Mesenchymal stem cell (in vitro differentiated cells and primary cell): Measurements from ENCODE around the gene MAPK1IP1L.

Experiments
- DNase-seq: peaks from one replicate; pipeline ENCODE4 v3.0.0-alpha.2; 2013
- H2AFZ ChIP-seq: one replicate; pipeline ENCODE4 v1.6.1; 2013; ENCODE audit warnings: low read depth, mild to moderate bottlenecking, control low read depth, inconsistent platforms, low read length, moderate library complexity
- H2AK5ac ChIP-seq: 2 replicates; pipeline ENCODE4 v1.6.1; 2013; ENCODE audit warnings: low read length, moderate library complexity, mild to moderate bottlenecking, inconsistent platforms; ENCODE audit not compliant: severe bottlenecking
- H2BK120ac ChIP-seq: one replicate; pipeline ENCODE4 v1.6.1; 2013; ENCODE audit warnings: low read depth, mild to moderate bottlenecking, inconsistent platforms, low read length, moderate library complexity
- H2BK12ac ChIP-seq, 2 experiments: one replicate each; pipeline ENCODE4 v1.6.1; 2013; ENCODE audit warnings: inconsistent platforms in 2 of 2, low read length in 2 of 2, mild to moderate bottlenecking in 2 of 2, moderate library complexity in 2 of 2, control low read depth in 1 of 2
- H2BK15ac ChIP-seq: one replicate; pipeline ENCODE4 v1.6.1; 2013; ENCODE audit warnings: mild to moderate bottlenecking, low read depth, inconsistent platforms; ENCODE audit not compliant: poor library complexity, severe bottlenecking
- H2BK5ac ChIP-seq: 2 replicates; pipeline ENCODE4 v1.6.1; 2013; ENCODE audit warnings: low read depth, mild to moderate bottlenecking, low read length, control low read depth, inconsistent platforms; ENCODE audit not compliant: poor library complexity, severe bottlenecking
- H3K14ac ChIP-seq, 2 experiments: one replicate each; pipeline ENCODE4 v1.6.1; 2013; ENCODE audit warnings: inconsistent platforms in 2 of 2, low read length in 2 of 2, control low read depth in 1 of 2, mild to moderate bottlenecking in 1 of 2, moderate library complexity in 1 of 2
- H3K18ac ChIP-seq, 2 experiments: one replicate each; pipeline ENCODE4 v1.6.1; 2013; ENCODE audit warnings: inconsistent platforms in 2 of 2, low read length in 2 of 2, control low read depth in 1 of 2, low read depth in 1 of 2, mild to moderate bottlenecking in 1 of 2
- H3K23ac ChIP-seq, 2 experiments: one replicate each; pipeline ENCODE4 v1.6.1; 2013; ENCODE audit warnings: inconsistent platforms in 2 of 2, low read length in 2 of 2, mild to moderate bottlenecking in 2 of 2, moderate library complexity in 2 of 2, control low read depth in 1 of 2
- H3K27ac ChIP-seq: 2 replicates; pipeline ENCODE4 v1.5.1; 2013; ENCODE audit warnings: mild to moderate bottlenecking, moderate library complexity, low read length, control low read depth, inconsistent platforms; ENCODE audit not compliant: poor library complexity, severe bottlenecking
- H3K27me3 ChIP-seq, 2 experiments: 2 replicates each; pipeline versions ENCODE4 v1.6.1 to v1.7.0; 2013; ENCODE audit warnings: low read length in 2 of 2, mild to moderate bottlenecking in 2 of 2, moderate library complexity in 2 of 2, control low read depth in 1 of 2, inconsistent platforms in 1 of 2; ENCODE audit not compliant: control insufficient read depth in 1 of 2, insufficient read depth in 1 of 2
- H3K36me3 ChIP-seq, 2 experiments: 2 replicates each; pipeline versions ENCODE4 v1.6.1 to v1.7.0; 2013; ENCODE audit warnings: low read length in 2 of 2, control low read depth in 1 of 2, inconsistent platforms in 1 of 2, low read depth in 1 of 2, mild to moderate bottlenecking in 1 of 2; ENCODE audit not compliant: insufficient read depth in 2 of 2, control insufficient read depth in 1 of 2
- H3K4ac ChIP-seq, 2 experiments: one replicate each; pipeline ENCODE4 v1.6.1; 2013; ENCODE audit warnings: inconsistent platforms in 2 of 2, low read length in 2 of 2, mild to moderate bottlenecking in 2 of 2, moderate library complexity in 2 of 2, control low read depth in 1 of 2, low read depth in 1 of 2
- H3K4me1 ChIP-seq: 2 replicates; pipeline ENCODE4 v1.6.1; 2013; ENCODE audit warnings: low read depth, low read length, control low read depth; ENCODE audit not compliant: control insufficient read depth, insufficient read depth
- H3K4me2 ChIP-seq: 2 replicates; pipeline ENCODE4 v1.6.1; 2013; ENCODE audit warnings: low read length, mild to moderate bottlenecking, inconsistent platforms; ENCODE audit not compliant: poor library complexity, severe bottlenecking
- H3K4me3 ChIP-seq, 2 experiments: 2 replicates each; pipeline versions ENCODE4 v1.5.1 to v1.7.0; 2013; ENCODE audit warnings: low read length in 2 of 2, mild to moderate bottlenecking in 2 of 2, control low read depth in 1 of 2, low read depth in 1 of 2; ENCODE audit not compliant: insufficient read depth in 1 of 2
- H3K79me1 ChIP-seq: replicated peaks from 2 replicates; pipeline ENCODE4 v1.6.1; 2013; ENCODE audit warnings: mild to moderate bottlenecking, control low read depth, low read length, inconsistent platforms; ENCODE audit not compliant: poor library complexity, severe bottlenecking
- H3K9ac ChIP-seq: 2 replicates; pipeline ENCODE4 v1.7.0; 2013; ENCODE audit warnings: mild to moderate bottlenecking, low read length, moderate library complexity
- H3K9me3 ChIP-seq: 2 replicates; pipeline ENCODE4 v1.7.0; 2013; ENCODE audit warnings: mild to moderate bottlenecking, low read length; ENCODE audit not compliant: control insufficient read depth
- H4K8ac ChIP-seq: one replicate; pipeline ENCODE4 v1.6.1; 2013; ENCODE audit warnings: inconsistent platforms, mild to moderate bottlenecking, low read length, moderate library complexity
- H4K91ac ChIP-seq: one replicate; pipeline ENCODE4 v1.6.1; 2013; ENCODE audit warnings: mild to moderate bottlenecking, low read length, inconsistent platforms
- WGBS: methylation state at CpG from one replicate; pipeline ENCODE4 v1.1.7; 2013; ENCODE audit warnings: mixed read lengths; 5-methylcytosine and 5-hydroxymethylcytosine counted together

MAPK1IP1L gene

GRCh38 chr14:55038708-55039107 is 12.7 kb upstream of the MAPK1IP1L start:
- no peak overlapping the region for H2AK5ac ChIP-seq
- no peak overlapping the region for H2BK15ac ChIP-seq
- H3K4me3 ChIP-seq = no peak overlapping the region

GRCh38 chr14:55043528-55043927 is 7.9 kb upstream of the MAPK1IP1L start:
- H3K18ac ChIP-seq = no peak overlapping the region
- no peak overlapping the region for H2BK15ac ChIP-seq
- peaks cover 6 to 48% of the 10 kb centered on the region in 2 experiments for H3K36me3 ChIP-seq
- no peak overlapping the region for H2AK5ac ChIP-seq
- no peak overlapping the region for H3K14ac ChIP-seq
- H3K4ac ChIP-seq = no peak overlapping the region
- H2AFZ ChIP-seq = no peak overlapping the region
- H3K23ac ChIP-seq = no peak overlapping the region
- 97% methylated on average over 2 of the region's 5 CpGs for WGBS
- no peaks in the 10 kb centered on the region for H3K9me3 ChIP-seq
- no peak overlapping the region for H3K9ac ChIP-seq
- no peaks in the 10 kb centered on the region for H3K4me1 ChIP-seq
- H3K79me1 ChIP-seq = peaks cover 15% of the 10 kb centered on the region
- H2BK120ac ChIP-seq = no peak overlapping the region
- no peaks in the 10 kb centered on the region for H3K27me3 ChIP-seq
- H4K8ac ChIP-seq = no peak overlapping the region
- H2BK5ac ChIP-seq = no peak overlapping the region
- H2BK12ac ChIP-seq = no peak overlapping the region
- no peak for DNase-seq
- no peak overlapping the region for H4K91ac ChIP-seq
- no peak overlapping the region for H3K4me2 ChIP-seq
- H3K4me3 ChIP-seq = no peak overlapping the region
- no peak overlapping the region for H3K27ac ChIP-seq

More at GRCh38 chr14:55038708-55039107, 12.7 kb upstream of the MAPK1IP1L start:
- no peaks in the 10 kb centered on the region for H3K27me3 ChIP-seq
- no peak overlapping the region for H4K91ac ChIP-seq
- H3K4me1 ChIP-seq = no peaks in the 10 kb centered on the region
- no peak overlapping the region for H3K4me2 ChIP-seq
- H2BK120ac ChIP-seq = no peak overlapping the region
- no peaks in the 10 kb centered on the region for H3K9me3 ChIP-seq
- no peak overlapping the region for H2BK12ac ChIP-seq
- peak overlapping the region; percentile 28 for H3K9ac ChIP-seq
- no peak overlapping the region for H2AFZ ChIP-seq
- H3K36me3 ChIP-seq = peaks cover 15 to 44% of the 10 kb centered on the region in 2 experiments
- H3K14ac ChIP-seq = no peak overlapping the region
- H3K4ac ChIP-seq = no peak overlapping the region
- no peak for DNase-seq
- no peak overlapping the region for H3K23ac ChIP-seq
- no peak overlapping the region for H3K27ac ChIP-seq
- no peak overlapping the region for H2BK5ac ChIP-seq
- peaks cover 15% of the 10 kb centered on the region for H3K79me1 ChIP-seq
- H3K18ac ChIP-seq = no peak overlapping the region
- no peak overlapping the region for H4K8ac ChIP-seq

- no peak overlapping the region for H2BK15ac ChIP-seq
- H3K23ac ChIP-seq = no peak overlapping the region
- H3K9me3 ChIP-seq = no peaks in the 10 kb centered on the region
- no peak overlapping the region for H2AFZ ChIP-seq
- no peak overlapping the region for H3K4me2 ChIP-seq
- no peak for DNase-seq
- no peak overlapping the region for H4K8ac ChIP-seq
- no peak overlapping the region for H2AK5ac ChIP-seq
- H3K4me1 ChIP-seq = no peaks in the 10 kb centered on the region
- no peak overlapping the region for H3K27ac ChIP-seq
- H3K27me3 ChIP-seq = no peaks in the 10 kb centered on the region
- H3K4me3 ChIP-seq = no peak overlapping the region
- no peak overlapping the region for H4K91ac ChIP-seq
- H2BK12ac ChIP-seq = no peak overlapping the region
- peaks cover 12% of the 10 kb centered on the region for H3K79me1 ChIP-seq
- H3K18ac ChIP-seq = no peak overlapping the region
- no peak overlapping the region for H3K4ac ChIP-seq
- peaks cover 0 to 40% of the 10 kb centered on the region in 2 experiments for H3K36me3 ChIP-seq
- H2BK5ac ChIP-seq = no peak overlapping the region
- H2BK120ac ChIP-seq = no peak overlapping the region
- H3K9ac ChIP-seq = no peak overlapping the region
- H3K14ac ChIP-seq = no peak overlapping the region
Measured at GRCh38 chr14:55045087-55045486, 6.4 kb upstream of the MAPK1IP1L start.

- Histone ChIP-seq H2AK5ac (no peak overlapping the region), H2AFZ (no peak overlapping the region), H3K27me3 (no peaks in the 10 kb centered on the region), H4K91ac (no peak overlapping the region), H3K79me1 (peaks cover 7% of the 10 kb centered on the region), H3K27ac (no peak overlapping the region), H3K4ac (no peak overlapping the region), H3K4me3 (no peak overlapping the region), H3K4me1 (peaks cover 3% of the 10 kb centered on the region), H3K18ac (no peak overlapping the region), H3K14ac (no peak overlapping the region), H3K4me2 (no peak overlapping the region), H3K9ac (no peak overlapping the region), H2BK12ac (no peak overlapping the region), H2BK15ac (no peak overlapping the region), H3K23ac (no peak overlapping the region), H2BK5ac (no peak overlapping the region), H4K8ac (no peak overlapping the region), H2BK120ac (no peak overlapping the region), H3K9me3 (no peaks in the 10 kb centered on the region), H3K36me3 (peaks cover 0 to 33% of the 10 kb centered on the region in 2 experiments)
- DNase-seq = no peak
- 98% methylated on average over 5 of the region's 5 CpGs for WGBS
Measured at GRCh38 chr14:55047301-55048053, 4.0 kb upstream of the MAPK1IP1L start.
